H1 (cell line): ENCODE data around the gene RABL6.

ENCODE experiments used
- CREB1 ChIP-seq: IDR thresholded peaks from 2 replicates; pipeline ENCODE4 v1.6.1; 2012; ENCODE audit warnings: inconsistent platforms
- CTCF ChIP-seq, 3 experiments: IDR thresholded peaks; 1 replicate in 2 of 3; 2 replicates in 1 of 3; pipeline versions ENCODE4 v1.5.1 to v1.6.1; 2011; ENCODE audit warnings: low read length in 3 of 3, mild to moderate bottlenecking in 3 of 3, inconsistent platforms in 2 of 3, low read depth in 1 of 3, moderate library complexity in 1 of 3; ENCODE audit not compliant: insufficient read depth in 1 of 3; ENCODE audit errors: control extremely low read depth in 1 of 3
- EP300 ChIP-seq, 2 experiments: IDR thresholded peaks; 1 replicate in 1 of 2; 2 replicates in 1 of 2; pipeline ENCODE4 v1.6.1; 2011 to 2012; ENCODE audit warnings: low read depth in 2 of 2, low read length in 2 of 2, mild to moderate bottlenecking in 2 of 2, borderline replicate concordance in 1 of 2, inconsistent platforms in 1 of 2, moderate library complexity in 1 of 2
- GTF2F1 ChIP-seq: IDR thresholded peaks from 2 replicates; pipeline ENCODE4 v1.6.1; 2012; ENCODE audit warnings: low read depth, low read length, improper control_type of control experiment, borderline replicate concordance
- POLR2A ChIP-seq, 2 experiments: IDR thresholded peaks; 1 replicate in 1 of 2; 2 replicates in 1 of 2; pipeline ENCODE4 v1.6.1; 2011; ENCODE audit warnings: low read depth in 2 of 2, low read length in 2 of 2, mild to moderate bottlenecking in 2 of 2; ENCODE audit errors: control extremely low read depth in 1 of 2
- YY1 ChIP-seq: IDR thresholded peaks from 2 replicates; pipeline ENCODE4 v1.6.1; 2011; ENCODE audit warnings: low read depth, mild to moderate bottlenecking, low read length

GRCh38 chr9:136795000-136795348 lies 12.8 kb upstream of the RABL6 start:
- TF ChIP-seq CREB1 (no peak), CTCF (IDR thresholded peaks at IDR 0.05; ENCODE audit: control extremely low read depth in 1 of 3, insufficient read depth in 1 of 3, low read depth in 1 of 3, low read length in 3 of 3) (no peak), EP300 (IDR thresholded peaks at IDR 0.05; ENCODE audit: borderline replicate concordance in 1 of 2, low read depth in 2 of 2, low read length in 2 of 2) (no peak), POLR2A (IDR thresholded peaks at IDR 0.05; ENCODE audit: control extremely low read depth in 1 of 2, low read depth in 2 of 2, low read length in 2 of 2) (no peak), YY1 (no peak), GTF2F1 (no peak)
